Brain microvascular endothelial cell (primary cell): Measurements from ENCODE around the gene KCTD3.

Source experiments
- DNase-seq: peaks from one replicate; pipeline ENCODE4 v3.0.0-alpha.2; 2020
- H3K27ac ChIP-seq: fragments of 250-450 bp; sonication (Bioruptor Pico); 2 replicates; pipeline ENCODE4 v1.5.1; 2020; ENCODE audit warnings: mild to moderate bottlenecking, moderate library complexity
- H3K27me3 ChIP-seq: fragments of 250-450 bp; sonication (Bioruptor Pico); replicated peaks from 2 replicates; pipeline ENCODE4 v1.5.1; 2020; ENCODE audit warnings: mild to moderate bottlenecking
- H3K36me3 ChIP-seq: fragments of 250-450 bp; sonication (Bioruptor Pico); replicated peaks from 2 replicates; pipeline ENCODE4 v1.5.1; 2020; ENCODE audit warnings: mild to moderate bottlenecking
- H3K4me3 ChIP-seq: 2 replicates; pipeline ENCODE4 v1.5.1; 2011; ENCODE audit warnings: low read depth, mild to moderate bottlenecking, control low read depth, low read length, moderate library complexity
- CTCF ChIP-seq: IDR thresholded peaks from 2 replicates; pipeline ENCODE4 v1.5.1; 2011; ENCODE audit warnings: low read depth, mild to moderate bottlenecking, moderate library complexity, low read length, control low read depth, inconsistent platforms; ENCODE audit errors: missing control alignments
- in situ Hi-C: cut with HindIII; loops from 2 replicates; pipeline ENCODE4 v1.10.0; 2017; ENCODE audit warnings: low sequenced_read_pairs, low pct_ligation_motif_present

Gene KCTD3

GRCh38 chr1:215556996-215557395, 10.1 kb upstream of the KCTD3 start:
- Histone ChIP-seq H3K36me3 (no peaks in the 10 kb centered on the region), H3K27me3 (no peaks in the 10 kb centered on the region), H3K27ac (no peak overlapping the region), H3K4me3 (no peak overlapping the region)
- in situ Hi-C loops: no loop called here
- no peak for DNase-seq
- no peak for TF ChIP-seq CTCF

- in situ Hi-C loops: no loop called here
- no peak for TF ChIP-seq CTCF
- DNase-seq: no peak
- H3K27ac ChIP-seq: no peak overlapping the region
- H3K4me3 ChIP-seq: no peak overlapping the region
- no peaks in the 10 kb centered on the region for H3K27me3 ChIP-seq
- no peaks in the 10 kb centered on the region for H3K36me3 ChIP-seq
Observed at GRCh38 chr1:215557504-215557903, 9.6 kb upstream of the KCTD3 start.

GRCh38 chr1:215557992-215558626, 9.0 kb upstream of the KCTD3 start:
- in situ Hi-C loops: no loop called here
- TF ChIP-seq CTCF: no peak
- H3K27ac ChIP-seq: no peak overlapping the region
- no peaks in the 10 kb centered on the region for H3K27me3 ChIP-seq
- no peak for DNase-seq
- no peak overlapping the region for H3K4me3 ChIP-seq
- H3K36me3 ChIP-seq: no peaks in the 10 kb centered on the region

GRCh38 chr1:215567491-215568298, 591 bp downstream of the KCTD3 start:
- peak; percentile 31 for DNase-seq
- TF ChIP-seq CTCF: no peak
- Histone ChIP-seq H3K36me3 (no peaks in the 10 kb centered on the region), H3K27ac (peak overlapping the region; percentile 63), H3K27me3 (no peaks in the 10 kb centered on the region), H3K4me3 (peak overlapping the region; percentile 77)
- in situ Hi-C loops: no loop called here

- in situ Hi-C loops: no loop called here
- peak; percentile 28 for DNase-seq
- H3K27ac ChIP-seq: peak overlapping the region; percentile 63
- TF ChIP-seq CTCF: no peak
- H3K27me3 ChIP-seq: no peaks in the 10 kb centered on the region
- H3K36me3 ChIP-seq: no peaks in the 10 kb centered on the region
- peak overlapping the region; percentile 77 for H3K4me3 ChIP-seq
Observed at GRCh38 chr1:215568299-215568692, 1.2 kb downstream of the KCTD3 start.
